ENCODE measurements around the gene ABCC9.

The ABCC9 gene

GRCh38 chr12:21877293-21877982 is 63.8 kb downstream of the ABCC9 start:
- no peak for TF ChIP-seq CTCF (IDR thresholded peaks at IDR 0.05; ENCODE audit: low read depth, low read length, missing control alignments)
- H3K4me3 ChIP-seq (replicated peaks; ENCODE audit: low read depth, low read length): no peak overlapping the region
- DNase-seq (ENCODE audit: extremely low read depth, low read depth): no peak

- no peak for TF ChIP-seq CTCF (IDR thresholded peaks at IDR 0.05; ENCODE audit: low read depth, low read length, missing control alignments)
- DNase-seq (ENCODE audit: extremely low read depth, low read depth): no peak
- no peak overlapping the region for H3K4me3 ChIP-seq (replicated peaks; ENCODE audit: low read depth, low read length)
Observed at GRCh38 chr12:21865846-21866245, 75.4 kb downstream of the ABCC9 start.

DNA sequence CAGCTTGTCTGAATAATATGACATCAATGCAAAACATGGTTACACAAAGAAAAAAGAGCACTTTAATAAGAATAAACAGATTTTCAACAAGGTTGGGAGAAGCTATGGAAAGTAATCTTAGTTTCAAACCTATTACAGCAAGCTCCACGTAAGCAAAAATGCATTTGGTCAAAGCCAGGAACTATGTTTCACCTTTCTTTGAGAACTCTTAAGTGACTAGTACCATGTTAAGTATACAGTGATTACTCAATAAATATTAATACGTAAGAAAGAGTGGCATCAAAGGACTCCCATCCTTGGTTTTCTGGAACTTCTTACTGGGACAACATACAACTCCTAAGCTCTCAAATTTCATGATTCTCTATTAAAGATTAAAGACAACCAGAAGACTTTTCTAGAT is 80.7 kb downstream of the ABCC9 start:
- TF ChIP-seq CTCF (IDR thresholded peaks at IDR 0.05; ENCODE audit: low read depth, low read length, missing control alignments): no peak
- no peak for DNase-seq (ENCODE audit: extremely low read depth, low read depth)
- no peak overlapping the region for H3K4me3 ChIP-seq (replicated peaks; ENCODE audit: low read depth, low read length)

DNA sequence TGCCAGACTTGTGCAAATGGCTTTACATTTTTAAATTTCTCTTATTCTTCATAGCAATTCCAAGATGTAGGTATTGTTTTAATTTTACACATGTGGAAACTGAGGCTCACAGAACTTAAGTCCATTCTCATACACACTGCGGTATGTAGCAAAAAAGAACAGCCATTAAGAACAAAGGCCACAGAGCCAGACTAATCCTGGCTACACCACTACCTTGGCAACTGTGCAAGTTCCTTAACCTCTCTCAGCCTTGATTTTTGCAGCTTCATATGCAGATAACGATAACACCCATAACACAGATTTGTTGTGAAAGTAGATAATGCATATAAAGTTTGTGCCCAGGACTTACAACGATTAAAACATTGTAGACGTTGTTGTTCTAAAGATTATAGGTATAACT is 81.1 kb downstream of the ABCC9 start:
- TF ChIP-seq CTCF (IDR thresholded peaks at IDR 0.05; ENCODE audit: low read depth, low read length, missing control alignments): no peak
- no peak overlapping the region for H3K4me3 ChIP-seq (replicated peaks; ENCODE audit: low read depth, low read length)
- no peak for DNase-seq (ENCODE audit: extremely low read depth, low read depth)

- no peak for TF ChIP-seq CTCF (IDR thresholded peaks at IDR 0.05; ENCODE audit: low read depth, low read length, missing control alignments)
- no peak for DNase-seq (ENCODE audit: extremely low read depth, low read depth)
Observed at GRCh38 chr12:21852251-21852650, 89.0 kb downstream of the ABCC9 start.

GRCh38 chr12:21851151-21851550 is 90.1 kb downstream of the ABCC9 start:
- no peak for TF ChIP-seq CTCF (IDR thresholded peaks at IDR 0.05; ENCODE audit: low read depth, low read length, missing control alignments)
- DNase-seq (ENCODE audit: extremely low read depth, low read depth): no peak

More at GRCh38 chr12:21852251-21852650, 89.0 kb downstream of the ABCC9 start:
- no peak overlapping the region for H3K4me3 ChIP-seq (replicated peaks; ENCODE audit: low read depth, low read length)

DNA sequence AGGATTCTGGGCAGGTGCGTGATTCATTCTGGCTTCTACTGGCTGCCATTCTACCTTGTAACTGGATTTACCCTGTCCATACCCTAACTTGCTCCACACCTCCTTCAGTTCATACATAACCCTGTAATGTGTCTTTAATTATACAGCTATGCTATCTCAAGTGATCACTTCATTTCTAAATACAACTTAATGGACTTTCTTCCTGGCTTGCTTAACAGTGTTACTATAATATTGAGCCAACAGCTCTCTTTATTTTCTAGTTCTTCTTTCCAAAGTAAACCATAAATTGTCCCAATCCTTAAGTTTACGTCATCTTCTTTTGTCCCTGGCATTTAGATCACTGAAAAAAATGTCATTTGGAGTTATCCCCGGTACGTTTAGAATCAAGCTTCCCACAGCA is 90.8 kb downstream of the ABCC9 start:
- H3K4me3 ChIP-seq (replicated peaks; ENCODE audit: low read depth, low read length): no peak overlapping the region
- TF ChIP-seq CTCF (IDR thresholded peaks at IDR 0.05; ENCODE audit: low read depth, low read length, missing control alignments): no peak
- no peak for DNase-seq (ENCODE audit: extremely low read depth, low read depth)

More at GRCh38 chr12:21851151-21851550, 90.1 kb downstream of the ABCC9 start:
- H3K4me3 ChIP-seq (replicated peaks; ENCODE audit: low read depth, low read length): no peak overlapping the region
